Progenitor cell of endocrine pancreas (in vitro differentiated cells): ENCODE results near the gene MEGF6. TPM values are rescaled to one million over a fixed set of nuclear protein-coding genes. Genes with fewer than 3 reads are reported as not detected.

Experiments used
- DNase-seq: peaks from one replicate; pipeline ENCODE4 v3.0.0; 2021; ENCODE audit warnings: low spot score; ENCODE audit not compliant: unreplicated experiment
- H3K27ac Mint-ChIP-seq: 2 replicates; pipeline ENCODE4 v1.8.0; 2021; ENCODE audit warnings: mild to moderate bottlenecking, moderate library complexity, mixed read lengths
- H3K27me3 Mint-ChIP-seq: 2 replicates; pipeline ENCODE4 v1.8.0; 2021; ENCODE audit warnings: mixed read lengths
- H3K36me3 Mint-ChIP-seq: 2 replicates; pipeline ENCODE4 v1.8.0; 2022; ENCODE audit warnings: mixed read lengths; ENCODE audit not compliant: insufficient read depth
- H3K4me1 Mint-ChIP-seq: 2 replicates; pipeline ENCODE4 v1.8.0; 2021; ENCODE audit warnings: low read depth, mixed read lengths
- H3K4me3 Mint-ChIP-seq: 2 replicates; pipeline ENCODE4 v1.8.0; 2021; ENCODE audit warnings: low read depth, mild to moderate bottlenecking, moderate library complexity, mixed read lengths
- H3K9me3 Mint-ChIP-seq: 2 replicates; pipeline ENCODE4 v1.8.0; 2021; ENCODE audit warnings: low read depth, mixed read lengths
- CTCF ChIP-seq: fragments of 200-600 bp; sonication (generic); IDR thresholded peaks from one replicate; pipeline ENCODE4 v1.5.0; 2021; ENCODE audit warnings: antibody characterized with exemption, mild to moderate bottlenecking; ENCODE audit not compliant: unreplicated experiment
- total RNA-seq: library from RNA; stranded (reverse); gene quantifications from 2 replicates; pipeline ENCODE4 v1.2.1, GENCODE V29; 2021

The MEGF6 gene
- total RNA-seq, 1 donor from 2014 or later: 83.8 TPM

GRCh38 chr1:3633344-3634058, 22.2 kb upstream of the MEGF6 start:
- no peak overlapping the region for H3K27ac Mint-ChIP-seq
- peaks cover 10% of the 10 kb centered on the region for H3K36me3 Mint-ChIP-seq
- TF ChIP-seq CTCF: no peak
- no peaks in the 10 kb centered on the region for H3K27me3 Mint-ChIP-seq
- DNase-seq: no peak
- H3K4me1 Mint-ChIP-seq: no peaks in the 10 kb centered on the region
- H3K4me3 Mint-ChIP-seq: no peak overlapping the region
- no peaks in the 10 kb centered on the region for H3K9me3 Mint-ChIP-seq

GRCh38 chr1:3632716-3633343, 21.5 kb upstream of the MEGF6 start:
- TF ChIP-seq CTCF: no peak
- Mint-ChIP-seq H3K27me3 (no peaks in the 10 kb centered on the region), H3K27ac (no peak overlapping the region), H3K36me3 (peaks cover 8% of the 10 kb centered on the region), H3K4me1 (no peaks in the 10 kb centered on the region), H3K4me3 (no peak overlapping the region), H3K9me3 (no peaks in the 10 kb centered on the region)
- DNase-seq: no peak

GRCh38 chr1:3632298-3632697, 21.0 kb upstream of the MEGF6 start:
- no peaks in the 10 kb centered on the region for H3K27me3 Mint-ChIP-seq
- no peaks in the 10 kb centered on the region for H3K9me3 Mint-ChIP-seq
- no peaks in the 10 kb centered on the region for H3K4me1 Mint-ChIP-seq
- DNase-seq: no peak
- no peak for TF ChIP-seq CTCF
- H3K4me3 Mint-ChIP-seq: no peak overlapping the region
- peaks cover 9% of the 10 kb centered on the region for H3K36me3 Mint-ChIP-seq
- H3K27ac Mint-ChIP-seq: no peak overlapping the region

- H3K4me1 Mint-ChIP-seq: no peaks in the 10 kb centered on the region
- no peak for DNase-seq
- no peaks in the 10 kb centered on the region for H3K27me3 Mint-ChIP-seq
- peaks cover 7% of the 10 kb centered on the region for H3K36me3 Mint-ChIP-seq
- H3K4me3 Mint-ChIP-seq: no peak overlapping the region
- no peak for TF ChIP-seq CTCF
- H3K9me3 Mint-ChIP-seq: no peaks in the 10 kb centered on the region
- no peak overlapping the region for H3K27ac Mint-ChIP-seq
Observed at GRCh38 chr1:3631320-3632260, 20.3 kb upstream of the MEGF6 start.

- Mint-ChIP-seq H3K4me3 (no peak overlapping the region), H3K27ac (peak overlapping the region; percentile 64), H3K4me1 (peaks cover 2% of the 10 kb centered on the region), H3K9me3 (no peaks in the 10 kb centered on the region), H3K36me3 (peaks cover 8% of the 10 kb centered on the region), H3K27me3 (no peaks in the 10 kb centered on the region)
- no peak for TF ChIP-seq CTCF
- DNase-seq: no peak
Observed at GRCh38 chr1:3630914-3631313, 19.6 kb upstream of the MEGF6 start.
